HCT116 (cell line): Measurements from ENCODE around the gene KCNN4. TPM values are rescaled to one million over a fixed set of nuclear protein-coding genes. Genes with fewer than 3 reads are reported as not detected.

Experiments
- ATAC-seq: fragments of 200-7000 bp; cut with Tn5 transposase; 2 replicates; pipeline ENCODE4 v1.9.1; 2020; ENCODE audit warnings: mild to moderate bottlenecking, moderate library complexity
- BruUV-seq: library from RNA; stranded (reverse); fragments of 400-500 nt; replicated peaks from 2 replicates; lab custom pipeline; 2021; lab: Mats Ljungman, UMichigan
- CTCF ChIA-PET: fragments of 300-600 bp; sonication (Branson Sonifier 250); formaldehyde crosslinking; loops from one replicate; lab custom pipeline; 2021; ENCODE audit warnings: antibody characterized with exemption; lab: Charles Lee
- POLR2A ChIA-PET: fragments of 300-600, 350-600 bp; sonication (Branson Sonifier 250); formaldehyde crosslinking; loops from one replicate; lab custom pipeline; 2021; ENCODE audit warnings: antibody characterized with exemption; lab: Charles Lee
- RAD21 ChIA-PET, 2 experiments: fragments of 300-600 bp; sonication (Branson Sonifier 250); formaldehyde crosslinking; loops; one replicate each; lab custom pipeline; 2023; ENCODE audit warnings: low total read pairs in 2 of 2; ENCODE audit not compliant: uncharacterized antibody in 2 of 2, unreplicated experiment in 2 of 2, low non-redundant PET in 1 of 2; lab: Charles Lee
- DNase-seq: peaks from one replicate; pipeline ENCODE4 v3.0.0-alpha.2; 2010; ENCODE audit warnings: low read depth, low spot score
- H2AFZ ChIP-seq: fragments of 200-600 bp; shearing (Covaris generic), sonication (generic); 2 replicates; pipeline ENCODE4 v1.6.1; 2017; ENCODE audit warnings: low read depth, mixed run types, mixed read lengths, antibody characterized with exemption, low read length; ENCODE audit not compliant: poor library complexity, severe bottlenecking
- H3K27ac ChIP-seq: 2 replicates; pipeline ENCODE4 v1.5.1; 2012; ENCODE audit warnings: low read depth, low read length
- H3K27me3 ChIP-seq: fragments of 200-600 bp; sonication (generic); 2 replicates; pipeline ENCODE4 v1.6.1; 2016; ENCODE audit warnings: mixed run types, low read length, mixed read lengths; ENCODE audit not compliant: insufficient read depth
- H3K36me3 ChIP-seq, 2 experiments: fragments of 200-500 bp in 1 of 2; fragments of 200-600 bp in 1 of 2; sonication (Bioruptor generic) in 1 of 2; sonication (generic) in 1 of 2; 2 replicates each; pipeline versions ENCODE4 v1.5.1 to v1.6.1; 2014 to 2016; ENCODE audit warnings: low read length in 2 of 2, inconsistent platforms in 1 of 2, mixed read lengths in 1 of 2, mixed run types in 1 of 2; ENCODE audit not compliant: insufficient read depth in 2 of 2, control insufficient read depth in 1 of 2
- H3K4me1 ChIP-seq, 2 experiments: fragments of 200-600 bp in 1 of 2; sonication (generic) in 1 of 2; 2 replicates each; pipeline versions ENCODE4 v1.5.1 to v1.6.1; 2012 to 2017; ENCODE audit warnings: low read length in 2 of 2, inconsistent platforms in 1 of 2, mild to moderate bottlenecking in 1 of 2, mixed read lengths in 1 of 2, mixed run types in 1 of 2, moderate library complexity in 1 of 2; ENCODE audit not compliant: insufficient read depth in 2 of 2, control insufficient read depth in 1 of 2
- H3K4me2 ChIP-seq: fragments of 200-600 bp; sonication (generic); 2 replicates; pipeline ENCODE4 v1.6.1; 2017; ENCODE audit warnings: mixed run types, low read length, mixed read lengths
- H3K4me3 ChIP-seq, 2 experiments: fragments of 200-600 bp in 1 of 2; sonication (generic) in 1 of 2; replicated peaks in 1 of 2; 2 replicates each; pipeline ENCODE4 v1.5.1; 2011 to 2016; ENCODE audit warnings: low read length in 2 of 2, control low read depth in 1 of 2, low read depth in 1 of 2, mild to moderate bottlenecking in 1 of 2, mixed read lengths in 1 of 2, mixed run types in 1 of 2
- H3K79me2 ChIP-seq: fragments of 200-600 bp; sonication (generic); 2 replicates; pipeline ENCODE4 v1.6.1; 2017; ENCODE audit warnings: mild to moderate bottlenecking, mixed run types, low read length, moderate library complexity, mixed read lengths; ENCODE audit not compliant: insufficient read depth
- H3K9ac ChIP-seq: fragments of 200-600 bp; sonication (generic); 2 replicates; pipeline ENCODE4 v1.6.1; 2016; ENCODE audit warnings: low read length, mixed read lengths
- H3K9me2 ChIP-seq: fragments of 200-600 bp; sonication (generic), shearing (Covaris generic); 2 replicates; pipeline ENCODE4 v1.6.1; 2017; ENCODE audit warnings: mixed run types, mild to moderate bottlenecking, moderate library complexity; ENCODE audit not compliant: insufficient read depth
- H3K9me3 ChIP-seq, 2 experiments: fragments of 200-500 bp in 1 of 2; fragments of 200-600 bp in 1 of 2; sonication (Bioruptor generic) in 1 of 2; sonication (generic) in 1 of 2; 2 replicates each; pipeline ENCODE4 v1.6.1; 2014 to 2017; ENCODE audit warnings: low read length in 2 of 2, mixed read lengths in 2 of 2, inconsistent platforms in 1 of 2, low read depth in 1 of 2, mild to moderate bottlenecking in 1 of 2, mixed run types in 1 of 2, moderate library complexity in 1 of 2; ENCODE audit not compliant: control insufficient read depth in 1 of 2, insufficient read depth in 1 of 2
- H4K20me1 ChIP-seq: fragments of 200-600 bp; sonication (generic), shearing (Covaris generic); 2 replicates; pipeline ENCODE4 v1.6.1; 2017; ENCODE audit warnings: mixed run types, mild to moderate bottlenecking, moderate library complexity; ENCODE audit not compliant: insufficient read depth
- ATF3 ChIP-seq: IDR thresholded peaks from 2 replicates; pipeline ENCODE4 v1.6.1; 2012
- CBX3 ChIP-seq: IDR thresholded peaks from 2 replicates; pipeline ENCODE4 v1.6.1; 2012; ENCODE audit warnings: low read depth
- EGR1 ChIP-seq: IDR thresholded peaks from 2 replicates; pipeline ENCODE4 v1.6.1; 2012; ENCODE audit warnings: low read depth
- ELF1 ChIP-seq: IDR thresholded peaks from 2 replicates; pipeline ENCODE4 v1.6.1; 2012; ENCODE audit warnings: low read depth, borderline replicate concordance
- EZH2 ChIP-seq: fragments of 200-600 bp; sonication (generic); IDR thresholded peaks from 2 replicates; pipeline ENCODE4 v1.6.1; 2017; ENCODE audit warnings: antibody characterized with exemption, mixed run types
- EZH2phosphoT487 ChIP-seq: fragments of 200-600 bp; IDR thresholded peaks from 2 replicates; pipeline ENCODE4 v1.6.1; 2018; ENCODE audit warnings: antibody characterized with exemption, borderline replicate concordance
- JUND ChIP-seq: IDR thresholded peaks from 2 replicates; pipeline ENCODE4 v1.6.1; 2012
- MAX ChIP-seq: IDR thresholded peaks from 2 replicates; pipeline ENCODE4 v1.6.1; 2012
- POLR2A ChIP-seq: IDR thresholded peaks from 2 replicates; pipeline ENCODE4 v1.7.0; 2011; ENCODE audit warnings: borderline replicate concordance; ENCODE audit not compliant: insufficient read depth, insufficient read length; ENCODE audit errors: extremely low read depth
- POLR2AphosphoS5 ChIP-seq: IDR thresholded peaks from 2 replicates; pipeline ENCODE4 v1.6.1; 2011; ENCODE audit warnings: mild to moderate bottlenecking, low read depth, low read length, moderate library complexity
- RAD21 ChIP-seq: IDR thresholded peaks from 2 replicates; pipeline ENCODE4 v1.6.1; 2012; ENCODE audit warnings: low read depth, mild to moderate bottlenecking
- SIN3A ChIP-seq: IDR thresholded peaks from 2 replicates; pipeline ENCODE4 v1.6.1; 2012; ENCODE audit warnings: low read depth
- SP1 ChIP-seq: IDR thresholded peaks from 2 replicates; pipeline ENCODE4 v1.6.1; 2012; ENCODE audit warnings: low read depth
- TCF7L2 ChIP-seq: IDR thresholded peaks from 2 replicates; pipeline ENCODE4 v1.7.0; 2011; ENCODE audit warnings: borderline replicate concordance, inconsistent platforms; ENCODE audit not compliant: insufficient read depth, insufficient read length; ENCODE audit errors: extremely low read depth
- YY1 ChIP-seq: IDR thresholded peaks from 2 replicates; pipeline ENCODE4 v1.6.1; 2011; ENCODE audit warnings: low read length, low read depth, moderate library complexity, mild to moderate bottlenecking; ENCODE audit not compliant: insufficient replicate concordance; ENCODE audit errors: extremely low read depth
- ZBTB33 ChIP-seq: IDR thresholded peaks from 2 replicates; pipeline ENCODE4 v1.6.1; 2011; ENCODE audit warnings: mild to moderate bottlenecking, low read length, moderate library complexity; ENCODE audit not compliant: insufficient replicate concordance; ENCODE audit errors: extremely low read depth
- intact Hi-C: fragments of 100-400 bp; cut with micrococcal nuclease; formaldehyde crosslinking; loops from 2 replicates; pipeline ENCODE4 v1.10.0; 2022
- total RNA-seq: library from RNA; stranded (reverse); gene quantifications from one replicate; pipeline ENCODE4 v1.2.1, GENCODE V29; 2021; ENCODE audit not compliant: unreplicated experiment
- TF ChIP-seq, protein P1 (sequence below): IDR thresholded peaks from 2 replicates; pipeline ENCODE4 v1.6.1; 2012; ENCODE audit warnings: low read depth

The KCNN4 gene
- total RNA-seq, 1 experiment from 2014 or later, result 72.9 TPM

- CTCF ChIA-PET, result no interaction called here
- Histone ChIP-seq H3K79me2 (peaks cover 6% of the 10 kb centered on the region), H3K9me3 (no peaks in the 10 kb centered on the region), H3K9ac (peak overlapping the region; percentile 46), H3K4me2 (peak overlapping the region; percentile 26), H4K20me1 (no peaks in the 10 kb centered on the region), H3K4me3 (no peak overlapping the region), H3K27me3 (no peaks in the 10 kb centered on the region), H3K36me3 (no peaks in the 10 kb centered on the region; a peak in 1 of 4 replicates), H3K9me2 (no peaks in the 10 kb centered on the region), H2AFZ (no peak overlapping the region), H3K27ac (peak overlapping the region; percentile 98), H3K4me1 (peaks cover 95 to 100% of the 10 kb centered on the region in 2 experiments)
- no peak for DNase-seq
- RAD21 ChIA-PET, result no interaction called here
- no TSS peak for BruUV-seq
- POLR2A ChIA-PET, result interaction anchor here (1.4 to 2.5 kb wide), 2 partner anchors 8 to 93 kb away, joined by 3 to 7 read pairs; no protein-coding TSS in a partner anchor
- TF ChIP-seq ELF1, result no peak
- TF ChIP-seq SP1, result no peak
- no peak for TF ChIP-seq RAD21
- TF ChIP-seq POLR2A, result no peak
- no peak for TF ChIP-seq MAX
- no peak for TF ChIP-seq ATF3
- no peak for TF ChIP-seq EZH2
- TF ChIP-seq EZH2phosphoT487, result no peak
- no peak for TF ChIP-seq SIN3A
- TF ChIP-seq, protein P1, sequence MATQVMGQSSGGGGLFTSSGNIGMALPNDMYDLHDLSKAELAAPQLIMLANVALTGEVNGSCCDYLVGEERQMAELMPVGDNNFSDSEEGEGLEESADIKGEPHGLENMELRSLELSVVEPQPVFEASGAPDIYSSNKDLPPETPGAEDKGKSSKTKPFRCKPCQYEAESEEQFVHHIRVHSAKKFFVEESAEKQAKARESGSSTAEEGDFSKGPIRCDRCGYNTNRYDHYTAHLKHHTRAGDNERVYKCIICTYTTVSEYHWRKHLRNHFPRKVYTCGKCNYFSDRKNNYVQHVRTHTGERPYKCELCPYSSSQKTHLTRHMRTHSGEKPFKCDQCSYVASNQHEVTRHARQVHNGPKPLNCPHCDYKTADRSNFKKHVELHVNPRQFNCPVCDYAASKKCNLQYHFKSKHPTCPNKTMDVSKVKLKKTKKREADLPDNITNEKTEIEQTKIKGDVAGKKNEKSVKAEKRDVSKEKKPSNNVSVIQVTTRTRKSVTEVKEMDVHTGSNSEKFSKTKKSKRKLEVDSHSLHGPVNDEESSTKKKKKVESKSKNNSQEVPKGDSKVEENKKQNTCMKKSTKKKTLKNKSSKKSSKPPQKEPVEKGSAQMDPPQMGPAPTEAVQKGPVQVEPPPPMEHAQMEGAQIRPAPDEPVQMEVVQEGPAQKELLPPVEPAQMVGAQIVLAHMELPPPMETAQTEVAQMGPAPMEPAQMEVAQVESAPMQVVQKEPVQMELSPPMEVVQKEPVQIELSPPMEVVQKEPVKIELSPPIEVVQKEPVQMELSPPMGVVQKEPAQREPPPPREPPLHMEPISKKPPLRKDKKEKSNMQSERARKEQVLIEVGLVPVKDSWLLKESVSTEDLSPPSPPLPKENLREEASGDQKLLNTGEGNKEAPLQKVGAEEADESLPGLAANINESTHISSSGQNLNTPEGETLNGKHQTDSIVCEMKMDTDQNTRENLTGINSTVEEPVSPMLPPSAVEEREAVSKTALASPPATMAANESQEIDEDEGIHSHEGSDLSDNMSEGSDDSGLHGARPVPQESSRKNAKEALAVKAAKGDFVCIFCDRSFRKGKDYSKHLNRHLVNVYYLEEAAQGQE, result no peak
- no peak for TF ChIP-seq YY1
- no peak for TF ChIP-seq EGR1
- no peak for TF ChIP-seq POLR2AphosphoS5
- TF ChIP-seq JUND, result no peak
- TF ChIP-seq ZBTB33, result no peak
- no peak for TF ChIP-seq TCF7L2
- TF ChIP-seq CBX3, result no peak
- ATAC-seq, result no peak
- intact Hi-C loops, result no loop called here
Measured at GRCh38 chr19:43760941-43761340, 19.8 kb downstream of the KCNN4 start.
